HepG2 (cell line): ENCODE data around the gene CAPS2. TPM values are rescaled to one million over a fixed set of nuclear protein-coding genes. Genes with fewer than 3 reads are reported as not detected.

Experiments
- HINFP ChIP-seq: sonication (generic); formaldehyde crosslinking; IDR thresholded peaks from 2 replicates; pipeline ENCODE4 v1.4.0; 2020; ENCODE audit warnings: low read depth, mild to moderate bottlenecking, missing genetic modification reagents
- HMGXB4 ChIP-seq, 2 experiments: sonication (generic) in 1 of 2; formaldehyde crosslinking in 1 of 2; IDR thresholded peaks; 2 replicates each; pipeline versions ENCODE4 v1.4.0 to v1.6.1; 2018 to 2020; ENCODE audit warnings: missing genetic modification reagents in 2 of 2, borderline replicate concordance in 1 of 2, low read depth in 1 of 2, mild to moderate bottlenecking in 1 of 2, missing biosample characterization in 1 of 2
- PRDM15 ChIP-seq: sonication (generic); formaldehyde crosslinking; IDR thresholded peaks from 2 replicates; pipeline ENCODE4 v1.4.0; 2020; ENCODE audit warnings: missing genetic modification reagents
- RERE ChIP-seq: IDR thresholded peaks from 2 replicates; pipeline ENCODE4 v1.6.1; 2016; ENCODE audit warnings: low read depth, missing genetic modification reagents, missing compliant biosample characterization
- SALL1 ChIP-seq: sonication (generic); formaldehyde crosslinking; IDR thresholded peaks from 2 replicates; pipeline ENCODE4 v1.8.0; 2022; ENCODE audit warnings: mild to moderate bottlenecking, missing genetic modification reagents
- SKI ChIP-seq: fragments of 450-650 bp; IDR thresholded peaks from one replicate; pipeline ENCODE4 v1.6.1; 2018; ENCODE audit warnings: mild to moderate bottlenecking; ENCODE audit not compliant: partially characterized antibody
- SP2 ChIP-seq: sonication (generic); formaldehyde crosslinking; IDR thresholded peaks from 2 replicates; pipeline ENCODE4 v1.5.1; 2020; ENCODE audit warnings: mild to moderate bottlenecking, missing genetic modification reagents
- YEATS4 ChIP-seq: sonication (generic); formaldehyde crosslinking; IDR thresholded peaks from 2 replicates; pipeline ENCODE4 v1.4.0; 2020; ENCODE audit warnings: missing genetic modification reagents, borderline replicate concordance
- ZBTB33 ChIP-seq: sonication (generic); formaldehyde crosslinking; IDR thresholded peaks from 2 replicates; pipeline ENCODE4 v1.4.0; 2020; ENCODE audit warnings: missing genetic modification reagents
- ZNF292 ChIP-seq: sonication (generic); formaldehyde crosslinking; IDR thresholded peaks from 2 replicates; pipeline ENCODE4 v1.8.1; 2022; ENCODE audit warnings: mild to moderate bottlenecking, low read depth, missing genetic modification reagents, borderline replicate concordance
- ZNF670 ChIP-seq: sonication (generic); formaldehyde crosslinking; IDR thresholded peaks from 2 replicates; pipeline ENCODE4 v1.8.0; 2022; ENCODE audit warnings: mild to moderate bottlenecking, missing genetic modification reagents, borderline replicate concordance
- ZNF790 ChIP-seq: sonication (generic); formaldehyde crosslinking; IDR thresholded peaks from 2 replicates; pipeline ENCODE4 v1.8.0; 2022; ENCODE audit warnings: missing genetic modification reagents, mild to moderate bottlenecking, borderline replicate concordance
- polyA plus RNA-seq, 8 experiments: library from polyadenylated mRNA; depleted of rRNA in 3 of 8; stranded (reverse) in 7 of 8; unstranded in 1 of 8; fragments of >200 nt; fragmentation: Illumina TruSeq in 4 of 8; extraction: Trizol in 4 of 8; gene quantifications; 2 replicates each; pipeline versions ENCODE4 v1.2.1 to v1.2.3, GENCODE V29; 2011 to 2016; ENCODE audit warnings: low read depth in 4 of 8, missing spikeins in 1 of 8, mixed read lengths in 1 of 8; ENCODE audit not compliant: insufficient read depth in 1 of 8
- total RNA-seq, 5 experiments: library from RNA; depleted of rRNA; stranded (reverse); fragments of >200 nt; fragmentation: Illumina TruSeq; extraction: Trizol; gene quantifications; 2 replicates each; pipeline ENCODE4 v1.2.3, GENCODE V29; 2016; ENCODE audit warnings: low read depth in 1 of 5

Gene CAPS2
- total and polyA plus RNA-seq, 2 of the 13 experiments (the other 11 are each of a cell fraction or from before 2014, with no cell fraction given), result 0.11 TPM; not detected in 1

GRCh38 chr12:75334384-75335030 is 4.4 kb upstream of the CAPS2 start, which contains the start of gene GLIPR1L1 (continued):
- TF ChIP-seq HMGXB4 (CRISPR knock-in tag; IDR thresholded peaks at IDR 0.05; ENCODE audit: borderline replicate concordance in 1 of 2, low read depth in 1 of 2) (peak; percentile 33 to 43; a peak in 2 of 4 replicates), SP2 (CRISPR knock-in tag) (no peak), RERE (CRISPR knock-in tag) (no peak), SKI (no peak), ZNF292 (CRISPR knock-in tag) (peak; percentile 63; the same call in 1 of the 2 replicates), HINFP (CRISPR knock-in tag) (no peak), ZBTB33 (CRISPR knock-in tag) (peak; percentile 50; the same call in 1 of the 2 replicates), ZNF670 (CRISPR knock-in tag) (no peak), PRDM15 (CRISPR knock-in tag) (peak; percentile 72; the same call in 1 of the 2 replicates), YEATS4 (CRISPR knock-in tag) (no peak), SALL1 (0 out of 2 replicates have a peak, but pooled peaks have one; percentile 31), ZNF790 (CRISPR knock-in tag) (no peak)
